Endothelial cell (in vitro differentiated cells): ENCODE data around the gene GRID1. TPM values are rescaled to one million over a fixed set of nuclear protein-coding genes. Genes with fewer than 3 reads are reported as not detected.
"Not testable (repeated sequence)": the region's sequence is repeated elsewhere in the genome, so short reads cannot be mapped to it uniquely, and the experiment has no call there.

Experiments used
- DNase-seq: peaks from one replicate; pipeline ENCODE4 v3.0.0; 2021; ENCODE audit warnings: low spot score
- H3K27ac Mint-ChIP-seq: one replicate; pipeline ENCODE4 v1.8.0; 2021; ENCODE audit warnings: mixed read lengths, inconsistent platforms; ENCODE audit not compliant: unreplicated experiment
- H3K27me3 Mint-ChIP-seq: one replicate; pipeline ENCODE4 v1.8.0; 2021; ENCODE audit warnings: mild to moderate bottlenecking, moderate library complexity, mixed read lengths, inconsistent platforms; ENCODE audit not compliant: unreplicated experiment
- H3K36me3 Mint-ChIP-seq: one replicate; pipeline ENCODE4 v1.8.0; 2021; ENCODE audit warnings: mild to moderate bottlenecking, low read depth, mixed read lengths, inconsistent platforms; ENCODE audit not compliant: unreplicated experiment
- H3K4me1 Mint-ChIP-seq: one replicate; pipeline ENCODE4 v1.8.0; 2021; ENCODE audit warnings: mild to moderate bottlenecking, mixed read lengths, inconsistent platforms; ENCODE audit not compliant: unreplicated experiment
- H3K4me3 Mint-ChIP-seq: one replicate; pipeline ENCODE4 v1.8.0; 2021; ENCODE audit warnings: mild to moderate bottlenecking, mixed read lengths, inconsistent platforms; ENCODE audit not compliant: unreplicated experiment
- H3K9me3 Mint-ChIP-seq: one replicate; pipeline ENCODE4 v1.8.0; 2021; ENCODE audit warnings: mixed read lengths, inconsistent platforms; ENCODE audit not compliant: unreplicated experiment
- CTCF ChIP-seq: fragments of 200-600 bp; sonication (generic); IDR thresholded peaks from one replicate; pipeline ENCODE4 v1.5.0; 2021; ENCODE audit warnings: antibody characterized with exemption; ENCODE audit not compliant: unreplicated experiment
- total RNA-seq: library from RNA; stranded (reverse); fragmentation: NEBNext Ultra II Directional; extraction: Animal tissue kit (Norgen Biotek cat#: 25700); gene quantifications from one replicate; pipeline ENCODE4 v1.2.1, GENCODE V29; 2021; ENCODE audit not compliant: unreplicated experiment

Gene GRID1
- total RNA-seq, 1 donor from 2014 or later = 0.26 TPM

GRCh38 chr10:86177537-86178155 is 188.9 kb downstream of the GRID1 start:
- DNase-seq = no peak
- Mint-ChIP-seq H3K27me3 (peaks cover 5% of the 10 kb centered on the region), H3K36me3 (no peaks in the 10 kb centered on the region), H3K9me3 (no peaks in the 10 kb centered on the region), H3K4me1 (no peaks in the 10 kb centered on the region), H3K27ac (no peak overlapping the region), H3K4me3 (no peak overlapping the region)
- no peak for TF ChIP-seq CTCF

- peaks cover 5% of the 10 kb centered on the region for H3K27me3 Mint-ChIP-seq
- no peak overlapping the region for H3K4me3 Mint-ChIP-seq
- H3K27ac Mint-ChIP-seq = no peak overlapping the region
- no peak for TF ChIP-seq CTCF
- no peak for DNase-seq
- H3K9me3 Mint-ChIP-seq = no peaks in the 10 kb centered on the region
- H3K4me1 Mint-ChIP-seq = no peaks in the 10 kb centered on the region
- no peaks in the 10 kb centered on the region for H3K36me3 Mint-ChIP-seq
Measured at GRCh38 chr10:86176850-86177536, 189.6 kb downstream of the GRID1 start.

- H3K4me1 Mint-ChIP-seq, H3K9me3 Mint-ChIP-seq, H3K4me3 Mint-ChIP-seq, DNase-seq, H3K27ac Mint-ChIP-seq, H3K27me3 Mint-ChIP-seq, H3K36me3 Mint-ChIP-seq: not testable (repeated sequence)
Measured at GRCh38 chr10:86175476-86175875, 191.1 kb downstream of the GRID1 start.

GRCh38 chr10:86172301-86172700 is 194.3 kb downstream of the GRID1 start:
- Mint-ChIP-seq H3K4me1 (no peaks in the 10 kb centered on the region), H3K4me3 (no peak overlapping the region), H3K36me3 (no peaks in the 10 kb centered on the region), H3K9me3 (no peaks in the 10 kb centered on the region), H3K27ac (no peak overlapping the region), H3K27me3 (peaks cover 8% of the 10 kb centered on the region)
- no peak for DNase-seq
- no peak for TF ChIP-seq CTCF

GRCh38 chr10:86170255-86171108 is 196.1 kb downstream of the GRID1 start:
- Mint-ChIP-seq H3K9me3 (no peaks in the 10 kb centered on the region), H3K27me3 (peaks cover 10% of the 10 kb centered on the region), H3K36me3 (no peaks in the 10 kb centered on the region), H3K4me1 (no peaks in the 10 kb centered on the region), H3K4me3 (no peak overlapping the region), H3K27ac (no peak overlapping the region)
- TF ChIP-seq CTCF = no peak
- DNase-seq = no peak
